Neural progenitor cell (in vitro differentiated cells): ENCODE measurements around the gene SLC2A10. TPM values are rescaled to one million over a fixed set of nuclear protein-coding genes. Genes with fewer than 3 reads are reported as not detected.

ENCODE experiments used
- DNase-seq: peaks from one replicate; pipeline ENCODE4 v3.0.0-alpha.2; 2016; ENCODE audit warnings: low spot score
- H2AFZ ChIP-seq: fragments of 200-600 bp; sonication (generic); replicated peaks from 2 replicates; pipeline ENCODE4 v1.6.1; 2016; ENCODE audit warnings: antibody characterized with exemption
- H3F3A ChIP-seq: fragments of 200-600 bp; sonication (generic); 2 replicates; pipeline ENCODE4 v1.6.1; 2016; ENCODE audit warnings: antibody characterized with exemption, low read depth
- H3K27ac ChIP-seq: fragments of 200-600 bp; sonication (generic); 2 replicates; pipeline ENCODE4 v1.5.1; 2016; ENCODE audit warnings: mild to moderate bottlenecking
- H3K27me3 ChIP-seq: fragments of 200-600 bp; sonication (generic); 2 replicates; pipeline ENCODE4 v1.6.1; 2016; ENCODE audit warnings: mild to moderate bottlenecking, moderate library complexity
- H3K36me3 ChIP-seq: fragments of 200-600 bp; sonication (generic); 2 replicates; pipeline ENCODE4 v1.5.1; 2016
- H3K4me1 ChIP-seq: fragments of 200-600 bp; sonication (generic); 2 replicates; pipeline ENCODE4 v1.6.1; 2016; ENCODE audit warnings: mixed run types
- H3K4me2 ChIP-seq: fragments of 200-600 bp; sonication (generic); 2 replicates; pipeline ENCODE4 v1.6.1; 2016
- H3K4me3 ChIP-seq: fragments of 200-600 bp; sonication (generic); 2 replicates; pipeline ENCODE4 v1.5.1; 2016
- H3K79me2 ChIP-seq: fragments of 200-600 bp; sonication (generic); 2 replicates; pipeline ENCODE4 v1.6.1; 2016; ENCODE audit warnings: low read depth
- H3K9ac ChIP-seq: fragments of 200-600 bp; sonication (generic); 2 replicates; pipeline ENCODE4 v1.6.1; 2016
- H3K9me3 ChIP-seq: fragments of 200-600 bp; sonication (generic); 2 replicates; pipeline ENCODE4 v1.5.1; 2016; ENCODE audit warnings: low read depth
- H4K20me1 ChIP-seq: fragments of 200-600 bp; sonication (generic); 2 replicates; pipeline ENCODE4 v1.6.1; 2016; ENCODE audit warnings: low read depth
- H3K27ac Mint-ChIP-seq: 3 replicates; pipeline ENCODE4 v1.8.0; 2021; ENCODE audit warnings: mixed read lengths
- H3K27me3 Mint-ChIP-seq: 2 replicates; pipeline ENCODE4 v1.8.0; 2022; ENCODE audit warnings: low read depth, mild to moderate bottlenecking, inconsistent platforms, moderate library complexity, mixed read lengths; ENCODE audit not compliant: insufficient read depth
- H3K36me3 Mint-ChIP-seq: 3 replicates; pipeline ENCODE4 v1.8.0; 2021; ENCODE audit warnings: mixed read lengths
- H3K4me1 Mint-ChIP-seq: 3 replicates; pipeline ENCODE4 v1.8.0; 2021; ENCODE audit warnings: mixed read lengths
- H3K4me3 Mint-ChIP-seq: 3 replicates; pipeline ENCODE4 v1.8.0; 2021; ENCODE audit warnings: mild to moderate bottlenecking, moderate library complexity, mixed read lengths
- H3K9me3 Mint-ChIP-seq: 3 replicates; pipeline ENCODE4 v1.8.0; 2020; ENCODE audit warnings: mixed read lengths
- CTCF ChIP-seq: fragments of 200-600 bp; sonication (generic); IDR thresholded peaks from 2 replicates; pipeline ENCODE4 v1.5.1; 2017; ENCODE audit warnings: antibody characterized with exemption, mild to moderate bottlenecking
- EZH2 ChIP-seq: fragments of 200-600 bp; sonication (generic); IDR thresholded peaks from 2 replicates; pipeline ENCODE4 v1.6.1; 2017; ENCODE audit warnings: antibody characterized with exemption, mild to moderate bottlenecking, moderate library complexity
- EZH2phosphoT487 ChIP-seq: fragments of 200-600 bp; sonication (generic); IDR thresholded peaks from 2 replicates; pipeline ENCODE4 v1.6.1; 2017; ENCODE audit warnings: antibody characterized with exemption
- total RNA-seq: library from RNA; depleted of rRNA; stranded (reverse); fragments of >200 nt; gene quantifications from 2 replicates; pipeline ENCODE4 v1.2.3, GENCODE V29; 2015; ENCODE audit warnings: low replicate concordance

SLC2A10 gene
- total RNA-seq, 1 donor from 2014 or later: 9.6 TPM

DNA sequence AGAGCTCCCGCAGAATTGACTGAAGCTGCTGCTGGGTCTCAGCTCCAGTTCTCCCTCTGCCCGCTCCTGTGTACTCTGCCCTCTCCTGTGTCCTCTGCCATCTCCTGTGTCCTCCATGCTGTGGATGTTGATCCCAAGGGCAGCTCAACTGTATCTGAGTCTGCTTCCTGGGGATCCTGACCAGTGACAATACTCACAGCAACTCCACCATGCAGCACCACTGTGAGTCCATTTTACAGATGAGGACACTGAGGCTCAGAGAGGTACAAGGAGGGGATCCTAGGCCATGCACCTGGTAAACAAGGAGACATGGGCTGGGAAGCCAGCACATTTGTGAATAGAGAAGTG is 28.8 kb upstream of the SLC2A10 start:
- Mint-ChIP-seq H3K4me1 (peaks cover 39% of the 10 kb centered on the region), H3K27me3 (peaks cover 3% of the 10 kb centered on the region), H3K36me3 (peaks cover 15% of the 10 kb centered on the region), H3K4me3 (no peak overlapping the region), H3K27ac (no peak overlapping the region), H3K9me3 (no peaks in the 10 kb centered on the region)
- H3K4me2 ChIP-seq: no peak overlapping the region
- no peak for DNase-seq
- peaks cover 26% of the 10 kb centered on the region for H3F3A ChIP-seq
- no peak overlapping the region for H3K4me3 ChIP-seq
- no peak overlapping the region for H2AFZ ChIP-seq
- H3K27ac ChIP-seq: no peak overlapping the region
- no peak overlapping the region for H3K9ac ChIP-seq
- TF ChIP-seq EZH2 (no peak), CTCF (no peak), EZH2phosphoT487 (no peak)
- peaks cover 8% of the 10 kb centered on the region for H3K36me3 ChIP-seq
- peaks cover 7% of the 10 kb centered on the region for H4K20me1 ChIP-seq
- H3K27me3 ChIP-seq: no peaks in the 10 kb centered on the region
- H3K4me1 ChIP-seq: peaks cover 18% of the 10 kb centered on the region
- no peaks in the 10 kb centered on the region for H3K9me3 ChIP-seq
- peaks cover 35% of the 10 kb centered on the region for H3K79me2 ChIP-seq

GRCh38 chr20:46681032-46681854 is 28.2 kb upstream of the SLC2A10 start:
- H3K4me3 Mint-ChIP-seq: peak overlapping the region; percentile 9
- H3K9ac ChIP-seq: no peak overlapping the region
- H3K4me3 ChIP-seq: no peak overlapping the region
- H3K27me3 ChIP-seq: no peaks in the 10 kb centered on the region
- no peak overlapping the region for H3K27ac Mint-ChIP-seq
- peaks cover 32% of the 10 kb centered on the region for H3F3A ChIP-seq
- no peaks in the 10 kb centered on the region for H3K9me3 ChIP-seq
- H3K36me3 Mint-ChIP-seq: peaks cover 21% of the 10 kb centered on the region
- H3K36me3 ChIP-seq: peaks cover 8% of the 10 kb centered on the region
- peaks cover 18% of the 10 kb centered on the region for H3K4me1 ChIP-seq
- H3K9me3 Mint-ChIP-seq: no peaks in the 10 kb centered on the region
- H3K4me2 ChIP-seq: no peak overlapping the region
- no peak overlapping the region for H3K27ac ChIP-seq
- peaks cover 7% of the 10 kb centered on the region for H4K20me1 ChIP-seq
- DNase-seq: peak; percentile 76
- H3K4me1 Mint-ChIP-seq: peaks cover 37% of the 10 kb centered on the region
- peaks cover 41% of the 10 kb centered on the region for H3K79me2 ChIP-seq
- no peaks in the 10 kb centered on the region for H3K27me3 Mint-ChIP-seq
- no peak overlapping the region for H2AFZ ChIP-seq
- TF ChIP-seq CTCF (peak; percentile 87), EZH2phosphoT487 (no peak)

DNA sequence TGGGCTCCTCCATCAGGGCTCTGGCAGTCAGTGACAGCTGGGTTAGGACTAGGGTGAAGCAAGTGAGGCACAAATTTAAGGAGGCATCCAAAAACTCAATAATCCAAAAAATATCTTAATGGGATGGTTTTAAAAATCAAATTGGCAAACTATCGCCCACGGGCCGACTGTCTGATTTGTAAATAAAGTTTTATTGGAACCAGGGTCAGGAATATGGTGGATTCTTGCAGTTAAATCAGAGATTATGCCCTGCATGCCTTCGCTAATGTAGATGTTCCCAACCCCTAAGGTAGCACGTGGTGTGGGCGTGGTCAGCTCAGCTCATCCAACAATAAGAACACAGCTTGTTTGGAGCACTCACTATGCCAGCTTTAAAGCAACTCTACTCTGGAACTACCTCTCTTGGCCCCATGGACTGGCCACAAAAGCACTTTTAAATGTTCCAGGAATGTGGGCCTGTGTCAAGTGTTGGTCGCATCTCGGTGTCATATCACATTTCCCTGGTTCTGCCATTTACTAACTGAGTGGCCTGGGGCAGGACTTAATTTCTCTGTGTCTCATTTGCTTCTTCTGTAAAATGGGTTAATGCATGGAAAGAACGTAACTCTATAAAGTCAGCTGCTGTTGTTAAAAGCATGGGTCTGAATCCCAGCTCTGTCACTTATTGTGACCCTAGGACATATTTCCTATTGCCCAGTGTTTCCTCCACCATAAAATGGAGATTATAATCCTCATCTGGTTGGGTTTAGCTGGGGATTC is 27.2 kb upstream of the SLC2A10 start:
- Histone ChIP-seq H3K27ac (no peak overlapping the region), H2AFZ (no peak overlapping the region), H3K9me3 (no peaks in the 10 kb centered on the region), H4K20me1 (peaks cover 7% of the 10 kb centered on the region), H3K27me3 (no peaks in the 10 kb centered on the region), H3K9ac (no peak overlapping the region), H3K4me1 (peaks cover 18% of the 10 kb centered on the region), H3K4me3 (no peak overlapping the region), H3F3A (peaks cover 33% of the 10 kb centered on the region), H3K4me2 (peak overlapping the region; percentile 73), H3K36me3 (peaks cover 8% of the 10 kb centered on the region), H3K79me2 (peaks cover 51% of the 10 kb centered on the region)
- Mint-ChIP-seq H3K4me1 (peaks cover 34% of the 10 kb centered on the region), H3K36me3 (peaks cover 25% of the 10 kb centered on the region), H3K9me3 (no peaks in the 10 kb centered on the region), H3K27ac (no peak overlapping the region), H3K4me3 (no peak overlapping the region), H3K27me3 (no peaks in the 10 kb centered on the region)
- no peak for TF ChIP-seq EZH2
- no peak for TF ChIP-seq CTCF
- no peak for TF ChIP-seq EZH2phosphoT487
- DNase-seq: peak; percentile 24
